Measurements from ENCODE around the gene CACNA1F.

CACNA1F gene

DNA sequence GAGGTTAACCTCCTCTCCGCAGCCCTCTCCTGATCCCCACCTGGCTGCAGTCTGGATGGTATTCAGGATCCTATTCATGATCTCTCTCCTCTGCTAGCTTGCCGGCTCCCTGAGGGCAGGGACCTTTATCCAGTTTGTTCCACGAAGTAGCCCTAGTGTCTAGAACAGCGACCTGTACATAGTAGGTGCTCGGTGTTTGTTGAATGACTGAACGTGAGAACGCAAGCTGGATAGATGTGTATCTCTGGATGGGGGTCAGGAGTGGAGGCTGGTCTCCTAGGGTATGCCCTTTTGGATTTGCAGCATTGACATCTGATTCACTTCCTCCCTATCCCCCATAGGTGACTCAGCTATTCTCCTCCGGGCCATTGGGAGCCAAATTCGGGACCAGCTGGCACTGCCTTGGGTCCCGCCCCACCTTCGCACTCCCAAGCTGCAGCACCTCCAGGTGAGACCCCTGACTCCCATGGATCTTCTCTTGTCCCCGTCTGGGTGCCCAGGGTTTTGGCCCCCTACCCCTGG, 9.5 kb upstream of the CACNA1F start:
- Histone ChIP-seq H3K36me3 (ENCODE audit: control insufficient read depth, insufficient read depth, low read length) (peaks cover 12% of the 10 kb centered on the region), H3K9ac (ENCODE audit: low read depth, low read length) (no peak overlapping the region), H3K4me1 (ENCODE audit: control insufficient read depth, insufficient read depth, low read length) (no peaks in the 10 kb centered on the region), H3K9me3 (ENCODE audit: control insufficient read depth, insufficient read depth, low read length) (no peaks in the 10 kb centered on the region), H3K27me3 (ENCODE audit: control insufficient read depth, insufficient read depth, low read length) (no peaks in the 10 kb centered on the region), H3K4me3 (ENCODE audit: low read depth, low read length) (no peak overlapping the region)

DNA sequence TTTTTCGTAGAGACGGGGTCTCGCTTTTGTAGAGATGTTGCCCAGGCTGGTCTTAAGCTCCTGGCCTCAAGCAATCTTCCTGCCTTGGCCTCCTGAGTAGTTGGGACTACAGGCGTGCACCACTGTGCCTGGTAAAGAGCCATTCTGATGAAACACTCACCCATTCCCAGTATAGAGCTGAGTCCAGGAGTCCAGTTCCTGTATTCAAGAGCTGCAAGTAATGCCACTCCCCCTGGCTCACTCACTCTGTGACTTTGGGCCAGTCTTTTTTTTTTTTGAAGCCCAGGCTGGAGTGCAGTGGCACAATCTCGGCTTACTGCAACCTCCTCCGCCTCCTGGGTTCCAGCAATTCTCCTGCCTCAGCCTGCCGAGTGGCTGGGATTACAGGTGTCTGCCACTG, 5.6 kb upstream of the CACNA1F start:
- no peak overlapping the region for H3K9ac ChIP-seq (ENCODE audit: low read depth, low read length)
- H3K4me3 ChIP-seq (ENCODE audit: low read depth, low read length), result no peak overlapping the region
- no peaks in the 10 kb centered on the region for H3K27me3 ChIP-seq (ENCODE audit: control insufficient read depth, insufficient read depth, low read length)
- H3K36me3 ChIP-seq (ENCODE audit: control insufficient read depth, insufficient read depth, low read length), result peaks cover 3% of the 10 kb centered on the region
- no peaks in the 10 kb centered on the region for H3K4me1 ChIP-seq (ENCODE audit: control insufficient read depth, insufficient read depth, low read length)
- no peaks in the 10 kb centered on the region for H3K9me3 ChIP-seq (ENCODE audit: control insufficient read depth, insufficient read depth, low read length)

DNA sequence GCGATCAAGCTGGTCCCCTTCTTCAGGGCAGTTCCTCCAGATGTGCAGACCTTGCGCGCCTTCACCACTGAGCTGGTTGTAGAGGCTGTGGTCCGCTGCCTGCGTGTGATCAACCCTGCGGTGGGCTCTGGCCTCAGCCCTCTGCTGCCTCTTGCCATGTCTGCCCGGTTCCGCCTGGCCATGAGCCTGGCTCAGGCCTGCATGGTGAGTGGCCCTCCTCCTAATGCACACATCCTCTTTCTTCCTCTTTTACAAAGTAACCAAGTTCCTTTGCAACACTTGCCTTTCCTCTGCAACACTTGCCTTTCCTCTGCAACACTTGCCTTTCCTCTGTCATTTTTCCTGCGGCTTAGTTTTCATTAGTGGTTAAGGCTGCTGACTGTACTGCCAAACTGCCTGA, 3.9 kb upstream of the CACNA1F start:
- Histone ChIP-seq H3K4me1 (ENCODE audit: control insufficient read depth, insufficient read depth, low read length) (no peaks in the 10 kb centered on the region), H3K36me3 (ENCODE audit: control insufficient read depth, insufficient read depth, low read length) (no peaks in the 10 kb centered on the region), H3K9ac (ENCODE audit: low read depth, low read length) (no peak overlapping the region), H3K9me3 (ENCODE audit: control insufficient read depth, insufficient read depth, low read length) (no peaks in the 10 kb centered on the region), H3K4me3 (ENCODE audit: low read depth, low read length) (no peak overlapping the region), H3K27me3 (ENCODE audit: control insufficient read depth, insufficient read depth, low read length) (no peaks in the 10 kb centered on the region)

DNA sequence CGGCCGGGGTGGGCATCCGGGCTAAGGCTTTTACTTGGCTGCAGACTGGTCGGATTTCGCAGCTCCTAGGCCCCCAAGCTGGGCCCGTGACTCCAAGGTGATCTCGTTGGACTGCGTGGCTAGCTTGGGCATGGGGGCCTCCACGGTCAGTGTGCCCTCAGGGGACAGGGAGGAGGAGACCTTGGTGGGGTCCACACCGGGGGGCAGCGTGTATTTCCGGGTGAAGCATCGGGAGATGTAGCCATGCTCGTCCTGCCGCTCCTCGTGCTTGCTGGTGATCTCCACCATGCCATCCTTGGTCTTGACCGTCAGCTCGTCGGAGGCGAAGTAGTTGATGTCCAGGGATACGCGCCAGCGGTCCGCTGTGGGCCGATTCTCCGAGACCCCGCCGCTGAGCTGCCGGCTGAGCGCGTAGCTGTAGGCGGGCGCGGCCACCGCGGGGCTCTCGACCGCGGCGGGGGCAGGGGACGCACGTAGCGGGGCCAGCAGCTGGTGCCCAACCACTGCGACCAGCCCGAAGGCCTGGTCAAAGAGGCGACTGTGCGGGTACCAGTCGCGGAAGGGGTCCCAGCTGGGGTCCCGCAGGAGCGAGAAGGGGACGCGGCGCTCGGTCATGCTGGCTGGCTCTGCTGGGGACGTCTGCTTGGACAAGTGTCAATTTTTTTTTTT, 881 bp upstream of the CACNA1F start:
- Histone ChIP-seq H3K9me3 (ENCODE audit: control insufficient read depth, insufficient read depth, low read length) (no peaks in the 10 kb centered on the region), H3K9ac (ENCODE audit: low read depth, low read length) (no peak overlapping the region), H3K4me3 (ENCODE audit: low read depth, low read length) (no peak overlapping the region), H3K36me3 (ENCODE audit: control insufficient read depth, insufficient read depth, low read length) (no peaks in the 10 kb centered on the region), H3K4me1 (ENCODE audit: control insufficient read depth, insufficient read depth, low read length) (no peaks in the 10 kb centered on the region), H3K27me3 (ENCODE audit: control insufficient read depth, insufficient read depth, low read length) (no peaks in the 10 kb centered on the region)

DNA sequence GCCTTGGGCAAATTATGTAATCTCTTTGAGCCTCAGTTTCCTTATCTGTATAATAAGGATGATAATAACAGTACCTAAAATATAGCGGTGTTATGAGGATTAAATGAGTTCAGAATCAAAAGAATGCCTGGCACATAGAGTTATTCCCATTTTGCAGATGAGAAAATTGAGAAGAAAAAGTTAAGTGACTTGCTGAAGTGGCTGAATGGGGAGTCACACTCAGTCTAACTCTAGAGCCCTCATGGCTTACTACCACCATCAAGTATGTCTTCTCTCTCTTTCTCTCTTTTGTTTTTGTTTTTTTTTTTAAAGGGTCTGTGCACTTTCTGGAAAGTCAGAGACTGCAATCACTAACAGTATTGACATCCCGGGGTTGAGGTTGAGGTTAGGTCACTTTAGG, 615 bp downstream of the CACNA1F start:
- Histone ChIP-seq H3K9me3 (ENCODE audit: control insufficient read depth, insufficient read depth, low read length) (peaks cover 3% of the 10 kb centered on the region), H3K27me3 (ENCODE audit: control insufficient read depth, insufficient read depth, low read length) (no peaks in the 10 kb centered on the region), H3K36me3 (ENCODE audit: control insufficient read depth, insufficient read depth, low read length) (no peaks in the 10 kb centered on the region), H3K4me1 (ENCODE audit: control insufficient read depth, insufficient read depth, low read length) (no peaks in the 10 kb centered on the region), H3K4me3 (ENCODE audit: low read depth, low read length) (no peak overlapping the region), H3K9ac (ENCODE audit: low read depth, low read length) (no peak overlapping the region)

DNA sequence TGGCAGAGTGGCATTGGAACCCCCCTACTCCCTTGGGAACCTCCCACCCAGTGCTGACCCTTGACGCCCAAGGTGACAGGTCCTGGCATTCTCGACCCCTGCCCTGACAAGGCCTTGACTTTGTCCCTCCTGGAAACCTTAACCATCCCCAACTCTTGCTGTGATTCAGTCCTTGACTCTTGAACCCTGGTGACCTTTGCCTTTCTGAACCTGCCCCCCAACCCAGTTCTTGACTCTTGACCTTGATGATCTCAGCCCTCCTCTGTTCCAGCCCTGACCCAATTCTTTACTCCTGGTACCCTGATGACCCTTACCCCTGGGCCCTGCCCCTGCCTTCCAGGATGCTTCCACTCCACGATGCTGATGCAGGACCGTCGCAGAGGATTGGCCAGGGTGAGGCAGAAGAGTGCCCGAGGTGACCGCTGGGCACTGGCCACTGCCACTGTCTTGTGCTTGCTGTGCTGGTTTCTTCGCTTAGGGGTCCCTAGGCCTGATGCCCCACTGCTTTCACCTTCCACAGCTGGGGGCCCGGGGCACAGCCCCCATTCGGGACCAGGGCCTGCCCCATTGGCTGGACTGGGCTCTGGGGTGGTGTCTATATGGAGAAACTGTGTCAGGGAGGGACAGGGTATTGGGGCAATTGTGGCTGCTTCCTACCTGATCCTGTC, 1.7 kb downstream of the CACNA1F start:
- Histone ChIP-seq H3K9ac (ENCODE audit: low read depth, low read length) (no peak overlapping the region), H3K4me3 (ENCODE audit: low read depth, low read length) (peak overlapping the region; percentile 62), H3K4me1 (ENCODE audit: control insufficient read depth, insufficient read depth, low read length) (no peaks in the 10 kb centered on the region), H3K9me3 (ENCODE audit: control insufficient read depth, insufficient read depth, low read length) (peaks cover 3% of the 10 kb centered on the region), H3K36me3 (ENCODE audit: control insufficient read depth, insufficient read depth, low read length) (no peaks in the 10 kb centered on the region), H3K27me3 (ENCODE audit: control insufficient read depth, insufficient read depth, low read length) (no peaks in the 10 kb centered on the region)

DNA sequence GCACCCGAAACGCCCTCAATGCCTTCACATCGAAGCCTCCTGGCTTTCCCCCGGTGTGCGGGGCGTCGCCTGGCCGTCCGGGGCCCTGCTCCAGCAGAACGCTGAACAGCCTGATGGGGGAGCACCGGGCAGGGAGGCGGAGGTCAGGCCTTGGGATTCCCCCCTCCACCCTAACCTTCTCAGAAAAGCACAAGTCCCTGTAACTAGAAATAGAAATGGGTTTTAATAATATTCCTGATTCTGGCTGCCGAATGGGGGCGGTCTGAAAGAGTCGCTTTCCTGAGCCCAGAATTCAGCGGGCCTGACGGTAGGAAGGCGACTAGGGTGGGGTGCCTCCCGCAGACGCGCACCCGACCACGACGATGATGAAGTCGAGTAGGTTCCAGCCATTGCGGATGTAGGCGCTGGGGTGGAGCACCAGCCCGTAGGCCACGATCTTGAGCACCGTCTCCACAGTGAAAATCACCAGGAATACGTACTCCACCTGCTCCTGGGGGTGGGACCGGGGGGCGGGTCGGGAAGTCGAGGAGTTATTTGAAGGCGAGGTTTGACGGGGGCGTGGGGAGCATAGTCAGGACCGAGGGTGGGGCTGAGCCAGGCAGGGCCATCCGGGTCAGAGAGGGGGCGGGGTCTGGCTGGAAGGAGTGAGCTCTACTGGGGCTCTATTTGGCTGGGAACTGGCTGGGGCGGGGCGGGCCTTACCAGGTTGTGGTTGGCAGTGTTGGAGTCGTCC, 2.5 kb downstream of the CACNA1F start:
- H3K27me3 ChIP-seq (ENCODE audit: control insufficient read depth, insufficient read depth, low read length), result no peaks in the 10 kb centered on the region
- H3K9me3 ChIP-seq (ENCODE audit: control insufficient read depth, insufficient read depth, low read length), result peaks cover 3% of the 10 kb centered on the region
- H3K4me1 ChIP-seq (ENCODE audit: control insufficient read depth, insufficient read depth, low read length), result no peaks in the 10 kb centered on the region
- H3K9ac ChIP-seq (ENCODE audit: low read depth, low read length), result no peak overlapping the region
- peak overlapping the region; percentile 62 for H3K4me3 ChIP-seq (ENCODE audit: low read depth, low read length)
- H3K36me3 ChIP-seq (ENCODE audit: control insufficient read depth, insufficient read depth, low read length), result no peaks in the 10 kb centered on the region

DNA sequence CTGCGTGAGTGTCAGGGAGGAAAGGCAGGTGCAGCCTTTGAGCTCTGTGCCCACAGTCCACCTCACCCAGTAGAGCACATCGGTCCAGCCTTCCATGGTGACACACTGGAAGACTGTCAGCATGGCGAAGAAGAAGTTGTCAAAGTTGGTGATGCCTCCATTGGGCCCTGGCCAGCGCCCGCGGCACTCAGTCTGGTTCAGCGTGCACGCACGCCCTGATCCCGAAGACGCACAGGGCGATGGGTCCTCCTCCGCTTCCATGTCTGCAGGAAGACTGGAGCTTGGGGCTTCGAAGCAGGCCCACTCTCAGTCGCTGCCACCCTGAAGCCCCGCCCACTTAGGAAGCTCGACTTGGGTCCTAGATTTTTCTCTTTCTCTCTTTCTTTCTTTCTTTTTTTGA, 5.0 kb downstream of the CACNA1F start:
- no peaks in the 10 kb centered on the region for H3K36me3 ChIP-seq (ENCODE audit: control insufficient read depth, insufficient read depth, low read length)
- H3K9ac ChIP-seq (ENCODE audit: low read depth, low read length), result no peak overlapping the region
- peaks cover 3% of the 10 kb centered on the region for H3K9me3 ChIP-seq (ENCODE audit: control insufficient read depth, insufficient read depth, low read length)
- no peaks in the 10 kb centered on the region for H3K4me1 ChIP-seq (ENCODE audit: control insufficient read depth, insufficient read depth, low read length)
- H3K4me3 ChIP-seq (ENCODE audit: low read depth, low read length), result no peak overlapping the region
- H3K27me3 ChIP-seq (ENCODE audit: control insufficient read depth, insufficient read depth, low read length), result peaks cover 2% of the 10 kb centered on the region

DNA sequence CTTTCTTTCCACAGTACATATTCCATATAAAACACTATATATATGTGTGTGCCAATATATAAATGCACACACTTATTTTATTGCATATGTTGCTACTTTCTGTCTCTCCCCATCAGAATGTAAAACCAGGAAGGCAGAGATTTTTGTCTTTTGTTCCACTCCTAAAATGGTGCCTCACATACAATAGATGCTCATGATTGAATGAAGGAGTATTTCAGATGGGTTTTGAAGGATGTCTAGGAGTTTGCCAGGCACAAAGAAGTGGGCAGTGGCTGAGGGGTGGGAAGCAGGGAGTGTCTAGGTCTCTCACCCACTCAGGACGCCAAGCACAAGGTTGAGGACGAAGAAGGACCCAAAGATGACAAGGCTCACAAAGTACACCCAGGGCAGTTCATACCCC, 5.4 kb downstream of the CACNA1F start:
- H3K9ac ChIP-seq (ENCODE audit: low read depth, low read length), result no peak overlapping the region
- H3K27me3 ChIP-seq (ENCODE audit: control insufficient read depth, insufficient read depth, low read length), result peaks cover 2% of the 10 kb centered on the region
- H3K4me1 ChIP-seq (ENCODE audit: control insufficient read depth, insufficient read depth, low read length), result no peaks in the 10 kb centered on the region
- no peaks in the 10 kb centered on the region for H3K36me3 ChIP-seq (ENCODE audit: control insufficient read depth, insufficient read depth, low read length)
- H3K4me3 ChIP-seq (ENCODE audit: low read depth, low read length), result no peak overlapping the region
- peaks cover 3% of the 10 kb centered on the region for H3K9me3 ChIP-seq (ENCODE audit: control insufficient read depth, insufficient read depth, low read length)

DNA sequence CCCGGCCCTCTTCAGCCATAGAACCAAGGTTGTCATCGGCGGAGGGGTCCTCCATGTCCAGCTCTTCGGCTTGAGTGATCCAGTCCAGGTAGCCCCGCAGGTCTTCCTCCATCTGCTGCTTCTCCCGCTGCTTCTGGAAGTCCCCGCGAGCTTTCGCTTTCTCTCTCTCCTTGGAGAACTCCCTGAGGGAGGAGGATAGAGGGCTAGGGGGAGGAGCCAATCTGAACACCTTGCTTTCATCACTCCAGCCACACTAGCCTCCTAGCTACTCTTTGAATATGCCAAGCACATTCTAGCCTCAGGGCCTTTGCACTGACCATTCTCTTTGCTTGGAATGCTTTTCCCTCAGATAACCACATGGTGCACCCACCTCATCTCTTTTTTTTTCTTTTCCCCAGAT, 6.2 kb downstream of the CACNA1F start:
- H3K9me3 ChIP-seq (ENCODE audit: control insufficient read depth, insufficient read depth, low read length), result peaks cover 3% of the 10 kb centered on the region
- H3K9ac ChIP-seq (ENCODE audit: low read depth, low read length), result no peak overlapping the region
- H3K4me1 ChIP-seq (ENCODE audit: control insufficient read depth, insufficient read depth, low read length), result no peaks in the 10 kb centered on the region
- peaks cover 2% of the 10 kb centered on the region for H3K27me3 ChIP-seq (ENCODE audit: control insufficient read depth, insufficient read depth, low read length)
- H3K4me3 ChIP-seq (ENCODE audit: low read depth, low read length), result no peak overlapping the region
- no peaks in the 10 kb centered on the region for H3K36me3 ChIP-seq (ENCODE audit: control insufficient read depth, insufficient read depth, low read length)

DNA sequence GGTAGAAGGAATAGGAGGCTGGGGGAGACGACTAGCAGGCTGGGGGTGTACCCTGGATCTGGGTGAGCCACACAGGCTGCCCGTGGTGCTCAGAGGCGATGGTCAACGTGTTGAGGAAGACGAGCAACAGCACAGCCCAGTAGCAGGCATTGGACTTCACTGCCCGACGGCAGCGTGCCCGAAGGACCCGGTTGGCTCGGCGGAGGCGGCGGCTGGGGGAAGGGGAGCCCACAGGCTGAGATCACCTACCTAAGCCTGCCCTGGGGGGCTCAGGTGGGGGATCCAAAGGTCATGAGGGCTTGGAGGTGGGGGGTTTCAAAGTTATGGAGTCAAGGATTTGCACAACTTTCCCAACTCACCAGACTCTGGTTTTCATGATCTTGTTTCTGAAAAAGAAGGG, 7.3 kb downstream of the CACNA1F start:
- no peak overlapping the region for H3K9ac ChIP-seq (ENCODE audit: low read depth, low read length)

DNA sequence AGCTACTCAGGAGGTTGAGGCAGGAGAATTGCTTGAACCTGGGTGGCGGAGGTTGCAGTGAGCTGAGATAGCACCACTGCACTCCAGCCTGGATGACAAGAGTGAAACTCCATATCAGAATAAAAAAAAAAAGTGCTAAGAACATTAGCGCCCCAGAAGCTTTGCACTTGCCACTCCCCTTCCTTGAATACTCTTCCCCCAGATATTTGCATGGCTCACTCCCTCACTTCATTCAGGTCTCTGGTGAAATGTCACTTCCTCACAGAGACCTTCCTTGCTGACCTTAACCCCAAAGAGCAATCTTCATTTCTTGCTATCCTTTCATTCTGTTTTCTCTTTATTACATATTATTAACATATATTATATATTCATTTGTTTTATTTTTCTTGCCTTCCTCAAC, 11.3 kb downstream of the CACNA1F start:
- Histone ChIP-seq H3K4me1 (ENCODE audit: control insufficient read depth, insufficient read depth, low read length) (no peaks in the 10 kb centered on the region), H3K9ac (ENCODE audit: low read depth, low read length) (no peak overlapping the region), H3K36me3 (ENCODE audit: control insufficient read depth, insufficient read depth, low read length) (no peaks in the 10 kb centered on the region), H3K4me3 (ENCODE audit: low read depth, low read length) (no peak overlapping the region), H3K27me3 (ENCODE audit: control insufficient read depth, insufficient read depth, low read length) (peaks cover 2% of the 10 kb centered on the region), H3K9me3 (ENCODE audit: control insufficient read depth, insufficient read depth, low read length) (no peaks in the 10 kb centered on the region)

More for the DNA sequence above, 7.3 kb downstream of the CACNA1F start:
- Histone ChIP-seq H3K27me3 (ENCODE audit: control insufficient read depth, insufficient read depth, low read length) (peaks cover 2% of the 10 kb centered on the region), H3K36me3 (ENCODE audit: control insufficient read depth, insufficient read depth, low read length) (no peaks in the 10 kb centered on the region), H3K9me3 (ENCODE audit: control insufficient read depth, insufficient read depth, low read length) (peaks cover 3% of the 10 kb centered on the region), H3K4me3 (ENCODE audit: low read depth, low read length) (no peak overlapping the region), H3K4me1 (ENCODE audit: control insufficient read depth, insufficient read depth, low read length) (no peaks in the 10 kb centered on the region)

Data from iPS-15b (cell line).